H7 (cell line): Measurements from ENCODE around the gene POLG. TPM values are rescaled to one million over a fixed set of nuclear protein-coding genes. Genes with fewer than 3 reads are reported as not detected.

ENCODE experiments used
- DNase-seq: peaks from one replicate; pipeline ENCODE4 v3.0.0; 2012
- H3K27me3 ChIP-seq: 2 replicates; pipeline ENCODE4 v1.6.0; 2011; ENCODE audit warnings: mild to moderate bottlenecking, low read length; ENCODE audit not compliant: control insufficient read depth, insufficient read depth
- H3K36me3 ChIP-seq: replicated peaks from 2 replicates; pipeline ENCODE4 v1.5.1; 2011; ENCODE audit warnings: low read length; ENCODE audit not compliant: control insufficient read depth, insufficient read depth
- H3K4me3 ChIP-seq: 2 replicates; pipeline ENCODE4 v1.5.1; 2011; ENCODE audit warnings: low read depth, mild to moderate bottlenecking, control low read depth, low read length, moderate library complexity; ENCODE audit not compliant: insufficient read depth
- total RNA-seq: library from RNA; depleted of rRNA; stranded (reverse); fragments of >200 nt; shearing (Covaris generic); gene quantifications from 2 replicates; pipeline ENCODE4 v1.2.3, GENCODE V29; 2014

POLG gene
- total RNA-seq, 1 experiment from 2014 or later: 79.4 TPM

- DNase-seq: no peak
- Histone ChIP-seq H3K36me3 (no peaks in the 10 kb centered on the region), H3K4me3 (no peak overlapping the region), H3K27me3 (peaks cover 99% of the 10 kb centered on the region)
These were observed 39.7 kb upstream of the POLG start for GRCh38 chr15:89374086-89374981.

- peaks cover 99% of the 10 kb centered on the region for H3K27me3 ChIP-seq
- DNase-seq: no peak
- no peak overlapping the region for H3K4me3 ChIP-seq
These were observed 37.7 kb upstream of the POLG start for GRCh38 chr15:89372069-89372935.

GRCh38 chr15:89371228-89372044 is 36.8 kb upstream of the POLG start:
- peak; percentile 92 for DNase-seq
- Histone ChIP-seq H3K36me3 (no peaks in the 10 kb centered on the region), H3K4me3 (peak overlapping the region; percentile 6; the same call in 1 of the 2 replicates), H3K27me3 (peaks cover 99% of the 10 kb centered on the region)

More at GRCh38 chr15:89372069-89372935, 37.7 kb upstream of the POLG start:
- H3K36me3 ChIP-seq: no peaks in the 10 kb centered on the region

- Histone ChIP-seq H3K4me3 (no peak overlapping the region), H3K36me3 (no peaks in the 10 kb centered on the region), H3K27me3 (peaks cover 100% of the 10 kb centered on the region)
- no peak for DNase-seq
These were observed 36.3 kb upstream of the POLG start for GRCh38 chr15:89370978-89371227.

- Histone ChIP-seq H3K36me3 (no peaks in the 10 kb centered on the region), H3K27me3 (peaks cover 100% of the 10 kb centered on the region), H3K4me3 (peak overlapping the region; percentile 6)
- peak; percentile 90 for DNase-seq
These were observed 35.7 kb upstream of the POLG start for GRCh38 chr15:89370120-89370977.

- DNase-seq: no peak
- Histone ChIP-seq H3K4me3 (no peak overlapping the region), H3K27me3 (peaks cover 100% of the 10 kb centered on the region), H3K36me3 (no peaks in the 10 kb centered on the region)
These were observed 34.8 kb upstream of the POLG start for GRCh38 chr15:89369341-89369947.

GRCh38 chr15:89368566-89369223 is 34.1 kb upstream of the POLG start:
- H3K27me3 ChIP-seq: peaks cover 100% of the 10 kb centered on the region
- peak; percentile 88 for DNase-seq
- H3K4me3 ChIP-seq: no peak overlapping the region
- H3K36me3 ChIP-seq: no peaks in the 10 kb centered on the region

GRCh38 chr15:89367485-89368451 is 33.1 kb upstream of the POLG start:
- peaks cover 100% of the 10 kb centered on the region for H3K27me3 ChIP-seq
- H3K4me3 ChIP-seq: peak overlapping the region; percentile 45
- peak; percentile 96 for DNase-seq
- no peaks in the 10 kb centered on the region for H3K36me3 ChIP-seq

GRCh38 chr15:89366656-89367393 is 32.2 kb upstream of the POLG start:
- Histone ChIP-seq H3K4me3 (peak overlapping the region; percentile 4; the same call in 1 of the 2 replicates), H3K27me3 (peaks cover 100% of the 10 kb centered on the region), H3K36me3 (no peaks in the 10 kb centered on the region)
- DNase-seq: no peak

GRCh38 chr15:89365462-89366065 is 30.9 kb upstream of the POLG start:
- Histone ChIP-seq H3K4me3 (no peak overlapping the region), H3K27me3 (peaks cover 100% of the 10 kb centered on the region), H3K36me3 (no peaks in the 10 kb centered on the region)
- DNase-seq: no peak

- Histone ChIP-seq H3K4me3 (no peak overlapping the region), H3K27me3 (peaks cover 100% of the 10 kb centered on the region), H3K36me3 (no peaks in the 10 kb centered on the region)
- peak; percentile 73 for DNase-seq
These were observed 30.3 kb upstream of the POLG start for GRCh38 chr15:89364741-89365450.
